ENCODE data around the gene ZNF460.

ZNF460 gene

GRCh38 chr19:57280962-57281400 is 696 bp downstream of the ZNF460 start:
- DNase-seq = peak in 1 of 2 donors; percentile 7

DNA sequence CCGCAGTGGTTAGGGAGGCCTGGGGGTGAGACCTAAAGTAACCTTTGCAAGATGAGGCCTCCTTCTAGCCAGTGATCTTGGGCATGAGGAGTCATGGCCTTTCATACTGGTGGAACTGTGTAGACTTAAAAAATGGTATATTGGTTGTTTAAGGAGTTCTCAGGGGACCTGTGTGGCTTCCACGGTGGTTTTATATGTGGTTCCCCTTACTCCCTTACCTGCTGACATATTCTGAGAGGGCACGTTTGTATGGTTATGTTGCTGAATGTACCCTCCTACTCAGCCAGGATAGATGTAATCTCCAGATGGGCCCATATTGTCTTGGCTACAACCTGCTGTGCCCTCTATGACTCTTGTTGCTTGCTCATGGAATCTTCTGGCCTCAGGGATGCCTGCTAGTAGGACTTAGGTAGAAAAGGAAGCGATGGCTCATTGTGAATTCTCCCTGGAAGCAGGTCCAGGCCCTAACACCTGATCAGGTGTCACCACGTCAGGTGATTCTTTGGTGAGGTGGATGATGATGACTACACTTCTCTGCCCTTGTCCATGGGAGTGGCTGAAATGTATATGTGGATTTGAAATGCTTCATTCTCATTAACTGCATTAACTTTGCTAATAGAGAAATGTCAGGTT is 1.8 kb downstream of the ZNF460 start:
- DNase-seq = no peak

DNA sequence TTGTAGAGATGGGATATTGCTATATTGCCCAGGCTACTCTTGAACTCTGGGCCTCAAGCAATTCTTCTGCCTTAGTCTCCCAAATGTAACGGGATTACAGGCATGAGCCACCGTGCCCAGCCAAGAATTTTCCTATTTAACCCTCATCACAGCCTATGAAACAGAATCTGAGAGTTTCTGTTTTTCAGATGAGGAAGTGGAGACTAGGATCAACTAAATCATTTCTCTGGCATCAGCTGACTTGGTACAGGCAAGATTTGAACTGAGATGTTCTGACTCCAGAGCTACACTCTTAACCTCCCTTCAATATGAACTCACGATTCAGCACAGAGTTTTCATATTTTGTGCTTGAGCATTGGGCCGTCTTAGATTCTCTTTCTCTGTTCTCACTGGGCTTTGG is 8.1 kb downstream of the ZNF460 start:
- no peak for DNase-seq

DNA sequence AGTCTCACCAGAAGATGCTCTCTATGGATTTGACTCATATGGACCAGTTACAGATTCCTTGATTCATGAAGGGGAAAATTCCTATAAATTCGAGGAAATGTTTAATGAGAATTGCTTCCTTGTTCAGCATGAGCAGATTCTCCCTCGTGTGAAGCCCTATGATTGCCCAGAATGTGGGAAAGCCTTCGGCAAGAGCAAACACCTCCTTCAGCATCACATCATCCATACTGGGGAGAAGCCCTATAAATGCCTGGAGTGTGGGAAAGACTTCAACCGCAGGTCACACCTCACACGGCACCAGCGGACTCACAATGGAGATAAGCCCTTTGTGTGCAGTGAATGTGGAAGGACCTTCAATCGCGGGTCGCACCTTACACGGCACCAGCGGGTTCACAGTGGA is 10.7 kb downstream of the ZNF460 start:
- no peak for DNase-seq

- no peak for DNase-seq
Measured at GRCh38 chr19:57292547-57292946, 12.3 kb downstream of the ZNF460 start.

DNA sequence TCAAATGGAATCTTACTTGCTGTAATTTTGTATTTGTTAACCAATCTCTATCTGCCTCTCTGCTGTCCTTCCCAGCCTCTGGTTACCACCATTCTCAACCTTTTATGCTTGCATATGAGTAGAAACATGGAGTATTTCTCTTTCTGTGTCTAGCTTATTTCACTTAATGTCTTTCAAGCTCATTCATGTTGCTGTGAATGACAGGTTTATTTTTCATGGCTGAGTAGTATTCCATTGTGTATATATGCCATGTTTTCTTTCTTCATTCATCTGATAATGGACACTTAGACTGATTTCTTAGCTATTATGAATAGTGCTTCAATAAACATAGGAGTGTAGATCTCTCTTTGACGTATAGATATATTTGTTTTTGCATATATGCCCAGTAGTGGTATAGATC is 13.4 kb downstream of the ZNF460 start:
- no peak for DNase-seq

DNA sequence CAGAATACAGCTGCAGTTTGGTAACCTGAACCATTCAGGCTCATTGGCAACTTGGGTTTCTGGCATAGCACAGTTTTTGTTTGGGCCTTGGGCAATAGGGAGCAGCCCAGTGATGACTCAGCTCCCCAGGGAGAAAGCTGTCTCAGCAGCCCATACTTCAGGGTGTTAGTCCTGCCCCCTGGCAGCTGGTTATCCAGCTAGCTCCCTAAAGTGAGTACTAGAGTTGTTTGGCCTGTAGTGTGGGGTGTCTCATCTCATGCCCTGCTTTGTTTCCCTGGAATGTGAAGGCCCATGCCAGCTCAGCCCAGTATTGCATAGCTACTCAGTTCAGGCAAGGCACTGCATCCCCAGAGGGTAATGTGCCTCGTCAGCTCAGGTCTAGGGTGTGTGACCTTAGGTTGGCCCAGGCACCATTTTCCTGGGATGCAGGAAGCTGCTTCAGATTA is 21.8 kb downstream of the ZNF460 start:
- DNase-seq = no peak

DNA sequence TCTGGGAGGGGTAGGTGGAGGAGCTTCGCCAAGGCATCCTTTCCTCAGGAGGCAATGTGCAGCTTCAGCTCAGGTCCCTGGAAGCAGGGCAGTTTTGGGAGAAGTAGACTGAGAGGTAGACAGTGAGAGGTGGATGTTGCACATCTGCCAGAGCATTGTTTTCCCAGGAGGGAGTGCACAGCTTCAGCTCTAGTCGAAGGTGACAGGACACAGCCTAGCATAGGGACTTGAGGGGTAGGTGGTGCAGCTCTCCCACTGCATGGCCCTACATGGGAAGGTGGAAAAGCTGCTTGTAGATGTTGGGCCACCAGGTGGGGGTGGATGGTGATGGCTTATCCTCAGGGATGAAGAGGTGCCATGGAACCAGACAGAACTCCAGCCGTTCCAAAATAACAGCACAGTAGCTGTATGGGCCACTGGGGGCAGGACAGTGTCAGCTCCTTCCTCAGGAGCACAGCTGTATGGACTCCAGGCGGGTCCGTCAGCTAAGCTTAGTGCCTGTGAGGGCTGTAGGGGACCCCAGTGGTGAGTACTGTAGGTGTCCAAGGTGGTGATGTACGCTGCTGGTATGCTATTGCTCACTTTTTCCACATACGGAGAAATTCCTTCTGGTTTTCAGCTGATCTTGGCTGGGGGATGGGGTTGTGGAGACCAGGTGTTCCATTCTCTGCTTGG is 22.6 kb downstream of the ZNF460 start:
- DNase-seq = no peak

GRCh38 chr19:57305056-57305455 is 24.8 kb downstream of the ZNF460 start:
- DNase-seq = no peak

DNA sequence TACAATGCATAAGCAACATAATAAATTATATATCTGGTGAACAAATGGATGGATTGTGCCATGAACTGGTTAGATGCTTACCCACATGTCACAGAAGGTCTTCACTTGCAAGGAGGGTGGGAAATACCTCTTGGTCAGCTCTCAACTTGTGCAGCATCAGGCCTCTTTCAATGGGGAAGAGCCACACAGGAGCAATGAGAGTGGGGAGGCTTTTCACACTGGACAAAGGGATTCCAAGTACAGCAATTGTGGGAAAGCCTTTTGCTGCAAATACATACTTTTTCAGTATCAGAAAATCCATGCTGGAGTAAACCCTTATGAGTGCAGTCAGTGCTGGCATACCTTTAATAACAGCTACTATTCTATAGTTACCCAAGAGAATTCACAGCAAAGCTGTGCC is 28.2 kb downstream of the ZNF460 start:
- DNase-seq = no peak

- no peak for DNase-seq
Measured at GRCh38 chr19:57310792-57311191, 30.5 kb downstream of the ZNF460 start.

GRCh38 chr19:57314146-57314545 is 33.9 kb downstream of the ZNF460 start:
- DNase-seq = no peak

DNA sequence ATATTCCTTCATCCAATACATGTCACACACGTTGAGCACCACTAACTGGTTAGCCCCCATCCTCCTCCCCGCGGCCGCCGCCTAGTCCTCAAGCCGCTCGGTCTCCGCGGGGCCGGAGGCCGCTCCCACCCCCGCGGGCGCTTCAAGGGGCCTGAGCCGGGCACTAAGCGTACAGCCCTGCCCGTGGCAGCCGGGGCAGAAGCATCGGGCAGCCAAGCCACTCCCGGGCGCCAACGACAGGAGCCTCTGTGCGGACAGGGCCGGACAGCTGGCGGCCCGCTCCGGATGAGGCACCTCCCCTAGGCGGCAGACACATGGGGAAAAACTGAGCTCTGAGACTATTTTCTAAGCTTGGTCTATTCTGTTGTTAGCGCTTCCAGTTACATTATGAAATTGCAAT is 37.2 kb downstream of the ZNF460 start:
- no peak for DNase-seq

DNA sequence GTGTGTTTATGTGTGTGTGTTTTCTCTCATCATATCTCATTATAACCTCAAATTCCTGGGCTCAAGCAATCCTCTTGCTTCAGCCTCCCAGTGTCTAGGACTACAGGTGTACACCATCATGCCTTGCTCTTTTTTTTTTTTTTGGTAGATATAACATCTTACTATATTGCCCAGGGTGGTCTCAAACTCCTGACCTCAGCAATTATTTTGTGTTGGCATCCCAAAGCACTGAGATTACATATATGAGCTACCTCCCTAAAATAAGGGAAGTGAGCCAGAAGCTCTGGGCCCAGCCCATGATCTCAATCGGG is 39.5 kb downstream of the ZNF460 start:
- no peak for DNase-seq

- peak; percentile 87 for DNase-seq
Measured at GRCh38 chr19:57320180-57321084, 40.1 kb downstream of the ZNF460 start, which contains the start of gene ZNF543. Gene ZNF543, plus strand, starts transcription at chr19:57320472. Its CDS starts 382 bp downstream, at chr19:57320854.

GRCh38 chr19:57321116-57321515 is 40.8 kb downstream of the ZNF460 start:
- no peak for DNase-seq

DNA sequence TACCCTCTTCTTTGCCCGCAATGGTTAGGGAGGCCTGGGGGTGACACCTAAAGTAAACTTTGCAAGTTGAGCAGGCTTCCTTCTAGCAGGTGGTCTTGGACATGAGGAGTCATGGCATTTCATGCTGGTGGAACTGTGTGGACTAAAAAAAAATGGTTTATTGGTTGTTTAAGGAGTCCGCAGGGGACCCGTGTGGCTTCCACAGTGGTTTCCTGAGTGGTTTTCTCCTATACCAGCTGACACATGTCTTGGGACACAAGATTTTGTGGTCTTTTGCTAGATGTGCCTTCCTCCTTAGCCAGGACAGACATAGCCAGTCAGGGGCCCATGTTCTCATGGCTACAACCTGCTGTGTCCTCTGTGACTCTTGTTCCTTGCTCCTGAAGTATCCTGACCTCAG is 41.5 kb downstream of the ZNF460 start:
- DNase-seq = no peak

DNA sequence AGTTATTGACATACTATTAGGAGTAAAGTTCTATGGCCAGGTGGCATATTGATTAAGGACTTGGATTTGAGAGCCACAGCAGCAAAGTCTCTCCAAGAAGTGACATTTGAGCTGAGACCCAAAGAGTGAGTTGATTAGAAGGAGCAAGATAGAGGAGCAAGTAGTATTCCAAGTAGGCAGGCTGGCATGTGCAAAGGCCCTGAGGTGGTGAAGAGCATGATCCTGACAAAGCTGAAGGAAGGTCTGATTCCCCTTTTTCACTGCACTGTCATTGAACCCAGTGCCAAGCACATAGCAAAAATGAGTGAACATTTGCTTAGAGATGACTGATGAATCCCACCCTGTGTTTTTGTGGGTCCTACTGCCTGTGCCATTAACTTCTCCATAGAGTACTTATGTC is 44.7 kb downstream of the ZNF460 start:
- no peak for DNase-seq

- DNase-seq = no peak
Measured at GRCh38 chr19:57327993-57328392, 47.7 kb downstream of the ZNF460 start.

DNA sequence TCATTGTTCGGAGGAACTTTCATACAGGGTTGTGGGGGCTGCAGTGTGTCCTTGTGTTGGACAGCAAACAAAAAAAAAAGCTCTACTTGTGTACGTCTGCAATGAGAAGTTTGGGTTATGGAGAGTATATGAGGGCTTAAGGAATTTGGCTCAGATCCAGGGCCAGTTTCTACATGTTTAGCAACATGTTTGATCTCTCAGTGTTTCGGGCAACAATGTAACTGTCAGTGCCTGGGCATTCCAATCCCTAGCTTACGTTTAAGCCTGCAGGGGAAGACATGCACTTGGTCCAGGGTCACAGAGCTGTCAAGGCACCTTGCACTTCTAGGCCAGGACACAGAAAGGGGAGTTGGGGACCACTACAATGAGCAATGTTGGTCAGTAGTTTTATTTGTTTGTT is 53.9 kb downstream of the ZNF460 start:
- DNase-seq = no peak

GRCh38 chr19:57338877-57339276 is 58.6 kb downstream of the ZNF460 start:
- no peak for DNase-seq

GRCh38 chr19:57342582-57342981 is 62.3 kb downstream of the ZNF460 start:
- no peak for DNase-seq
